Renal cortex interstitium (tissue), 15 donors: ENCODE results near the gene CFAP58. TPM values are rescaled to one million over a fixed set of nuclear protein-coding genes. Genes with fewer than 3 reads are reported as not detected.

Experiments used
- DNase-seq, 11 donors: peaks; one replicate each; pipeline ENCODE4 v3.0.0-alpha.2; 2013; ENCODE audit warnings: low read depth in 9 of 11, low spot score in 4 of 11; ENCODE audit errors: extremely low read depth in 1 of 11
- long read RNA-seq, 16 experiments: transcript quantifications; one replicate each; lab custom pipeline, GENCODE V29; 2026
- polyA plus RNA-seq, 3 donors: library from polyadenylated mRNA; unstranded; fragments of 120-200 nt; gene quantifications; one replicate each; pipeline ENCODE4 v1.2.1, GENCODE V29; 2013; ENCODE audit not compliant: insufficient read length in 3 of 3

Gene CFAP58
- polyA plus RNA-seq, result under 1 TPM; 0.33 to 0.51 (median 0.47) TPM
- long read RNA-seq, donor 1, result 0 reads
- long read RNA-seq, donor 2, result 0 reads
- long read RNA-seq, donor 3, result 0 reads
- long read RNA-seq, donor 4, result 0 reads
- long read RNA-seq, donor 5, result 0 reads
- long read RNA-seq, donor 6, result 0 reads
- long read RNA-seq, donor 7, result 0 reads
- long read RNA-seq, donor 8, partial matches to known transcripts, result 6 of 6 reads
- long read RNA-seq, donor 8, other reads (novel, unspliced or antisense), result 0 of 6 reads
- long read RNA-seq, donor 9, result 0 reads
- long read RNA-seq, donor 10, result 0 reads
- long read RNA-seq, donor 11, result 0 reads
- long read RNA-seq, donor 12, result 0 reads
- long read RNA-seq, donor 13, result 0 reads
- long read RNA-seq, donor 14, result 0 reads
- long read RNA-seq, donor 15, result 0 reads
- long read RNA-seq, donor 16, result 0 reads

- peak in 9 of 11 donors; percentile 82 to 91 (median 86) for DNase-seq
Observed at GRCh38 chr10:104353325-104354048, at the start of gene CFAP58. CFAP58 (plus strand) TSS chr10:104353833; CDS start chr10:104353898, 65 bp downstream.

DNA sequence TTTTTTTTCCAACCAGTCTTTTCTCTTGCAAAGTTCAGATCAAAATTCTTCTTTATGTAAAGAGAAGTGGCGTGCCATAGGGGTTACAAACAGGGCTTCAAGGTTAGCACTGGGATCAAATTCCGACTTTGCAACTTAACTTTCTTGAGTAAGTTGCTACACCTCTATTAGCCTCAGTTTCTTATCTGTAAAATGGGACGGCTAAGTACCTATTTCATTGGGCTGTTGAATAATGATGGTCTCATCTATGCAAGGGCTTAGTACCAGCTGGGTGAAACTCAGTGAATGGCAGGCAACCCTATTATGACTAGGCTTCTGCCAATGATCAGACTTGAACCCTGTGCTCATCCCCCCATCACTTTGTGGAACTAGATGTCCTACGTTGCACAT is 49.3 kb upstream of the CFAP58 start:
- DNase-seq, result no peak

DNA sequence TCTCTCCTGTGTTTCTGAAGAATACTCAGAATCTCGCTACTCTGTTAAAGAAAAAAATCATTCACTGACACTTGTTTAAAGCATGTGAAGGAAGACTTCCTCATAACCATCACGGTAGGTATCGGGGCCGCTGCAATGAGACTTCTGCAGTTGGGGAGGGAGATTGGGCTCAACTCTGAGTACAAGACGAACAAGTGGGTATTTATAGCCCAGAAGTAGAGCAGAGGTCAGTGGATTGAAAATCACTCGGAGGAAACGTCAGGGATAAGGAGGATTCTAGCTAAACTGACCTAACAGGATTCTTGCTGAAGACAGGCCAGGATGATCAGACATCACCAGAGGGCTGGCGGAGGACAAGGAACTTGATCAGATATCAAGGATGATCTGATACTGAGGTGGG is 48.7 kb upstream of the CFAP58 start:
- DNase-seq, result no peak

DNA sequence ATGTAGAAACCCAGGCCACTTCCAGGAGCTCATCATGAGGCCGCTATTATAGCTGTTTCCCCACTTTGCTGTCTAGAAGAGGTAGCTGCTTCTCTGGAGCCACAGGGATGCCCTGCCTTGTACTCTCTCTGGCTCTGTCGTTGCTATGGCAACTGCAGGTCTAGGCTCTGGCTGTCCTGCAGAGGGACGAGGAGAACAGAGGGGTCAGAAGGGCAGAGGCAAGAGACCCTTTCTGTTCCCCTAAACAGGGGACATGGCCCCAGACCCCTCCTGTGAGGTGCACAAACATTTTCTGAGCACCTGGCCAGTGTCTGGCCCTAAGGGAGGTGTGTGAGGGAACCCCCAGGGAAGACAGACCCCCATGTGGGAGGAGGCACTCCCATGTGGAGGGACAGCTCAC is 46.7 kb upstream of the CFAP58 start:
- no peak for DNase-seq

- DNase-seq, result no peak
Observed at GRCh38 chr10:104307576-104308438, 45.8 kb upstream of the CFAP58 start.

- no peak for DNase-seq
Observed at GRCh38 chr10:104308439-104308903, 45.2 kb upstream of the CFAP58 start.

GRCh38 chr10:104309980-104310978 is 43.4 kb upstream of the CFAP58 start:
- DNase-seq, result no peak

- DNase-seq, result no peak
Observed at GRCh38 chr10:104311184-104311720, 42.4 kb upstream of the CFAP58 start.

GRCh38 chr10:104314591-104315485 is 38.8 kb upstream of the CFAP58 start:
- DNase-seq, result no peak

DNA sequence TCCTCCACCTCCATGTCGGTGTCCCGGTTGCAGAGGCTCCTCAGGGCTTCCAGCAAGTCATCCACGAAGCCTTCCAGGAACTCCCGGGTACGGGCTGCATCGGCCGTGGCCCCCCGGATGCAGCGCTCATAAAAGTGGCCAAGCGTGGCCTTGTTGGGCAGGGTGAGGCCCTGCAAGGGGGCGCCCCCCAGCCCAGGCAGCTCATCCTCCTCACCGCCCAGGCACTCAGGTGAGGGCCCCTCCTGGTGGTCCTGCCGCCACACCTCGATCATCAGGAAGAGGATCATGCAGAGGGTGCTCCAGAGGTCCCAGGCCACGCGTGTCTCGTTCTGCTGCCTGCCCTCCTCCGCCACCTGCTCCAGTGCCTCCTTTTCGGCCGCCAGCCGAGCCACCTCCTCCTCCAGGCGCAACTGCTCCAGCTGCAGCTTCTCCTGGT is 38.1 kb upstream of the CFAP58 start:
- DNase-seq, result no peak

DNA sequence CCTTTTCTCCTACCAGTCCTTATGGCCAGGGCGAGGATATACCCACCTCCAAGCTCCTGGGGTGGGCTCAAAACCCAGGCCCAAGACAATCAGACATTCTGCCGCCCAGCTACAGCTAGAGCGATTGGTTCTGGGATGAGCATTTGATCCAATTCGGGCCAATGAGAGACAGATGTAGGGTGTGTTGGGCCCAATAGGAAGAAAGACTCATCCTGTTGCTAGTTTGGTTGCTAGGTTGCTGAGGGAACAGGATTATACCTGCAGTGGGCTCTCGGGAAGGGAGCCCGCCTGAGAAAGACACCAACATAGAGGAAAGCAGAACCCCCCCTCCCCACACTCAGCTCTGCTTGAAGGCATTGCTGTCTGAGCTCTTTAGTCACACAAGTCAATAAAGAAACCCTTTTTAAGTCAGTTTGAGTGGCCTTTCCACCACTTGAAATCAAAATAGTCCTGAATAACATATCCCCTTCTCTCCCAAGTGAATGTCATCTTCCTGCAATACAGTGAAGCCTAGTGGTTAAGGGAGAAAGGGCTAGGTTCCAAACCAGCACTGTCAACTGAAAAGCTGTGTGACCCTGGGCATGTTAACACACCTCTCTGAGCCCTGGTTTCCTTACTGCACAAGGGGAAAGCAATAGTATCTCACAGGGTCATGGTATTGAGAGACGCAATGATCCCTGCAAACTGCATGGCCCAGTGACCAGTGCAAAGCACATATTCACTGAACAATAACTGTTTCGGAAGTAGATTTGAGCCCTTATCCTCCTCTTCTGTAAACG is 37.1 kb upstream of the CFAP58 start:
- DNase-seq, result no peak

- no peak for DNase-seq
Observed at GRCh38 chr10:104317269-104317710, 36.3 kb upstream of the CFAP58 start.

DNA sequence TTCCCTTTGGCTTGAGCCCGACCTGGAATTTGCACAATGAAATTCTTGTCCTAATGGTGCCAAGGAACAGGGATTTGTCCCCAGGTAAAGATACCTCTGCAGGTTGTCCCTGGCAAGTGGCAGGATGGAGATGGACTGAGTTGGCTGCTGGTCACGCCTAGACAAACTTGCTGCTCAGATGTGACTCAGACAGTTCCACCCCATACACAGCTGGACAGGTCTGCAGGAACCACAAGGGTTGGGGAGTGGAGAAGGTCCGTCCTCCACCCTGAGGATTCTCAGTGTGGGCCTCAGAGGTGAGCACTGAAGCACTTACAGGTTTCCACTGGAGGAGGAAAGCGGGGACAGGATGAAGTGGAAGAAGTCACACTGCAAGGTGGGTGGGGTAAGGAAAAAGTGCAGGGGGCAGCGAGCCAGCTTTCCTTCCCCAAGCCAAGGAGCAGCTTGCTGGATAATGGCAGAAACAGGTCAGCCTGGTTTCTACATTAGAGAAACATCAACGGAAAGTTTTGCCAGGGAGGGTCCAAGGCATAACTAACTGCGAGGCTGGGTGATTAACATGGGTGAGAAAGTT is 35.8 kb upstream of the CFAP58 start:
- DNase-seq, result no peak

GRCh38 chr10:104318326-104318725 is 35.3 kb upstream of the CFAP58 start:
- DNase-seq, result no peak

- DNase-seq, result no peak
Observed at GRCh38 chr10:104318810-104319741, 34.6 kb upstream of the CFAP58 start.
